ENCODE data around the gene PPL.

The PPL gene

DNA sequence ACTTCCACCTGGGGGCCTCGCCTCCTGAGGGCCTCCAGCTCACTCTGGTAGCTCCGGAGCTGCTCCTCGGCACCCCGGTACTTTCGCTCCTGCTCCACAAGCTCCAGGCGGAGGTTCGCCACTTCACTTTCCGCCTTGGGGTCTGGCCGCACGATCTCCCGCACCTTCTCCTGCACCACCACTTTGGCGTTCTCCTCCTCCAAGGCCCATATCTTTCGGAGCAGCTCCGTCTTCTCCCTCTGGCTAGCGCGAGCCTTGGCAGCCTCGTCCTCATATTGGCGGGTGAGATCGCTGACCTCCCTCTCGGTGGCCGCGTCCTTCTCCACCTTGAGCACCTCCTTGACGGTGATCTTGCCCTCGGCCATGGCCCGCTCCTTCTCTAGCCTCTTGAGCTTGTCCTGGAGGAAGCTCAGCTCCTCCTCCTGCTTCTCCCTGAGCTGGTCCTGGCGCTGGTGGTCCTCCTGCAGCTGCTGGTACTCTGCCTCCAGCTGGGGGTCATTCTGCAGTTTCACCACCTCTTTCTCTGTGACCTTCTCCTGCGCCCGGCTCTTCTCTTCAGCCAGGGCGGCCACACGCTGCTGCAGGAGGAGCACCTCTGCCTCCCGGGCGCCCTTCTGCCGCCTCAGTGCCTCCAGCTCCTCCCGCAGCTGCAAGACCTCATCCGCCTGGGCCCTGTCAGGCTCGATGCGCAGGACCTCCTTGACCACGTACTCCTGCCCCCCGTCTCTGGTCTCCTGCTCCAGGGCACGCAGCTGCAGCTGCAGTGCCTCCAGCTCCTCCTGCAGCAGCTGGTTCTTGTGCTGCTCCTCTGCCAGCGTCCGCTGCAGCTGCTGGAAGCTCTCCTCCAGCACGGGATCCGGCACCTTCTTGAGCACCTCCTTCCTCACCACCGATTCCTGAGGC is 51.7 kb downstream of the PPL start:
- no peak for DNase-seq

DNA sequence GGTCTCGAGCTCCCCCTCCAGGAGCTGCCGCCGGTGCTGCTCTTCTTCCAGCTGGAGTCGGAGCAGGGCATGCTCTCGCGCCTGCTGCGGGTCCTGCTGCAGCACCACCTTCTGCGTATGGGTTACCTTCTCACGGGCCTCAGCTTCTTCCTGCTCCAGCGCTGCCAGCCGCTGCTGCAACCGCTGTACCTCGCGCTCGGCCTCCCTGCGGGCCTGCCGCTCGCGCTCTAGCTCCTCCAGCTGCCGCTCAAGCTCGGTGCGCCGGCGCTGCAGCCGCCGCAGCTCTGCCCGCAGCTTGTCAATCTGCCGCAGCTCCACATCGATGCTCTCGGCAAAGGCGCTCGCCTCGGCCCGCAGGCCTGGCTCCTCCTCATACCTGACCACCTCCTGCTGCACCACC is 52.7 kb downstream of the PPL start:
- DNase-seq: no peak

DNA sequence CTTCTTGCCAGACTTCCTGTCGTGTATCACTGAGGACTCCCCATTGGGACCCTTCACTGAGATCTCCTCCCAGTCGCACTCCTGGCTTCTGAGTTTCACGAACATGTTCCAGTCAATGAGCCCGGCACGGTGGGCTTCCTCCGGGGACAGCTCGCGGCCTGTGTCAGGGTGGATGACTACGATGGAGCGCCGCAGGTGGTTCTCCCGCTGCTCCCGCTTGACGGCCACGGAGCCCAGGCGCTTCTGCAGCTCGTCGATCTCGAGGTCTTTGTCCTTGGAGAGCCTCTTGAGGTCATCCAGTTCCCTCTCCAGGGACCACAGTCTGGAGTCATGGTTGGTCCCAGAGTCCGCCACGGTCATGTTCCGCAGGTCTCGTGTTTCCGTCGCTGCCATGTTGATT is 53.4 kb downstream of the PPL start:
- DNase-seq: no peak

DNA sequence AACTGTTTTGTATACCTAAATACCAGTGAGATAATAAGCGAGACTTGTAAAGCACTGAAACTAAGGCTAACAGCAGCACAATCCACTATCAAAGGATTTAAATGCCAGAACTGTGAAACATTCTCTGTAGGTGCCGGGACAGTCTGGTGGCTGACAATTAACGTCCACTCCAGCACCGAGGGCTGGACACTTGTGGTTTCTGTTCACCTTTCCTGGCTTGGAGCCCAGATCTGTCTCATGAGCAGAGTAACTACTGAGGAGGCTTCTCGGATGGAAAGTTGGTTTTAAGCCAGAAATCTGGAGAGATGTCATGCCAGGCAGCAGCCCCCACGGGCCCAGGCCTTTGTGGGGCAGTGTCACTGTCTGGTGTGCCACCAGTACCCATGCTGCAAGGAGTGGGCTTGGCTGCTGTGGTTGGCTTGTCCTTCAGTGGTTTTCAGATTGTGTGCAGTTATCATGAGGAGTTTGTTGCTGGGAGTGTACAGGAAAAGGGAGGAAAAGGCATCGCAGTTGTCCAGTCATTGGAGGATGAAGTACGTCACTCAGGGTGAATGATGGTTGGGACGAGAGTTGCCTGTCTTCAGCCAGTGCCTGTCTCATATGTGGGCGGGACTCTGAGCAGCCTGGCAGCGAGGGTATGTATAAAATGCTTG is 54.2 kb downstream of the PPL start:
- peak; percentile 18 for DNase-seq

DNA sequence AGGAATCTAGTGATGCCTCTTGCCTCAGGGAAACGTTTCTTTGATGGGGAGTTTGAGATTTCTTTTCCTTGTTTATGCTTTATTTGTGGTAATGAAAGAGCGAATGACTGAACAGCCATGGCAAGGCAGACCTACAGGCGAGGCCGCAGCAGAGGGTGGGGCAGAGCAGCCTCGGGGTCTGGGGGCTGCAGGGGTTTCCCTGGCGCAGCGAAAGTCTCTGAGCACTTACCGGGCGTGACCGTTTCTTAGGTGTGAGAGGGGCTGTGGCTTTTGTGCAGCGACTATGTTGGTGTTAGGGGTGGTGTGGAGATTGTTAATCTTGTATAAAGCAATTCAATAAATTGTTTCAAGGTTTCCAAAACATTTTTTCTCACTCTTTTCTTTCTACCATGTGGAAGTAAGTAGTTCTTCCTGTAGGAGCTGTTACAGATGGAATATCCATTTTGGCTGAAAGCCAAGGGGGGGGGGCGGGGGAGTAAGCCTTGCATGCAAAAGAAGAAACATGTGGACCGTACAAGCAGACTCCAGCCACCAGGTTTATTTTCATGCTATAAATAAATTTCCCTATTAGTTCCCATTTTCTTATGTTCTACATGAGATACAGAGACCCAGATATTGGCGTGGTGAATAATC is 54.8 kb downstream of the PPL start:
- no peak for DNase-seq

DNA sequence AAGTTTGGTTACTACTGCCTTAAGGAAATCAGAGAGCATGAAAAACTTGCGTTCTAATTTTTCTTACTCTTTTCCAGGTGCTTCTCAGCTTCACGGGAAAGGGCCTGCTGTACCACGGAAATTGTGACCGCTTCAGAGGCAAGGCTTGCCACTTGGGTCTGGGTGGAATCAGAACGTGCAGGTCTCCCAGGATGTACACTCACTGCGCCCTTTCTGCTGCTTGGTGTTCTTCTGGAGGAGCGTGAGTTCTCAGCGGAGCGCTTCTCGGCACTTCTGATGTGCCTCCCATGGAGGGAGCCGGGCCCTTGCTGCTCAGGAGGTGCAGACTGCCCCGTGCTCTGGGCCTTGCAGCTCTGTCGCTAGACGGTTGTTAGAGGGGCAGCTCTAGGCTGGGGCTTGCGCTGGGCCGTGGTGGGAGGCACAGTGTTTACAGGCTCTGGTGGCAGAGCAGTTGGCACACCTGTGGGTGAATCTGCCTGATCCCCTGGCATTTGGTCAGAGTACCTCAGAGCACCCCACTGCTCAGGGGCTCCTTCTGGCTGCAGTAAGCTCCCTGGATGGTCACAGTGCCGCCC is 56.9 kb downstream of the PPL start:
- DNase-seq: no peak

DNA sequence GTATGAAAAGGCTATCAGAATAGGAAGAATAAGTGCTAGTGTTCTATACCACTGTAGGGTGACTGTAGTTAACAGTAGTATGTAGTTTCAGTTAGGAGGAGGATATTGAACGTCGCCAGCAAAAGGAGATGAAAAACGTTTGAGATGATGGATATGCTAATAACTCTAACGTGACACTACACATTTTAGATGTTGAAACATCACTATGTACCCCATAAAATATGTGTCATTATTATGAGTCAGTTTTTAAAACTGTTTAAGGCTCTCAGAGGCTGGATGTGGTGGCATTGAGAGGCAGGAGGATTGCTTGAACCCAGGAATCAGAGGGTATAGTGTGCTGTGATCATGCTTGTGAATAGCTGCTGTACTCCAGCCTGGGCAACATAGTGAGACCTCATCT is 57.9 kb downstream of the PPL start:
- DNase-seq: no peak

DNA sequence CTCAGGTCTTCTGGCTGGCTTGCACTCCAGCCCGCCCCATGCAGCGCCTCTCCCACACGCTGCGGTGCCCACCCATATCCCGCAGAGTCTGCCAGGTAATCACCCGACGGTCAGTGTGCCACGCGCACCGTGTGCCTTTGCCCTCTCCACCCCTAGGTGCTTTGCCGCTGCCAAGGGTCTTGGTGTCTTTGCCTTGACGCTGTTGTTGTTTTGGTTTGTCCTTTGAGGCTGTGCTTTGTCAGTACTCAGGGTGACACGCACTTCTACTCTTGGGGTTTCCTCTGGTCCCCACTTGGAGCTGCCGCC is 59.6 kb downstream of the PPL start:
- no peak for DNase-seq

DNA sequence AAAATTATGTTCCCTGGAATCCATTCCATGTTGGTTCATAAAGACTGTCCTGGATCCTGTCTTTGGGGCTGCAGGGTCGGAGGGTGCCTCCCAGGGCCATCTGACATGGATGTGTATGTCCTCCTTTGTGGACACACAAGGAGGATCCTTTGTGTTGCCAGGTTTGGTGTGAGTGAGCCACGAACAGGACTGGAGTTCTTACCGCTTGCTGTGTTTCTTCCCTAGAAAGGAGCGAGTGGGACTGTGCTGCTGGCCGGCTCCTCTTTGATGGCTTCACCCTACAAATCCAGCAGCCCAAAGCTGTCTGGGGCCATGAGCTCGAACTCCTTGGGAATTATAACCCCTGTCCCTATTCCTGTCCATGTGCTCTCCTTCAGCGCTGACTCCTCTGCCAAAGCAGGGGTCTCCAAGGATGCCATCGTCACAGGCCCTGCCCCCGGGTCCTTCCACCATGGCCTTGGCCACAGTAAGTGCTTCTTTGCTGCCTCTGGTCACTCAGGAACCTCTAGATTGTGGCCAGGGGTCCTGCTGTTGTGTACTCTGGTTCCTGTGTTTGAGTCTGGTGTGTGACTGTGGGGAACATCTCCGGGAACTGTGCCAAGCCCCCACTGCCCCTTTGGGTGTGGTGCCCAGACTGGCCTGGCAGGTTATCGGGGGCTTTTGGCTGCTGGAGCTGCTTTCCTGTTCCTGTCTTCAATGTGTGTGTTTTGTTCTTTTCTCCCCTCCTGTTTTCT is 60.1 kb downstream of the PPL start:
- no peak for DNase-seq

DNA sequence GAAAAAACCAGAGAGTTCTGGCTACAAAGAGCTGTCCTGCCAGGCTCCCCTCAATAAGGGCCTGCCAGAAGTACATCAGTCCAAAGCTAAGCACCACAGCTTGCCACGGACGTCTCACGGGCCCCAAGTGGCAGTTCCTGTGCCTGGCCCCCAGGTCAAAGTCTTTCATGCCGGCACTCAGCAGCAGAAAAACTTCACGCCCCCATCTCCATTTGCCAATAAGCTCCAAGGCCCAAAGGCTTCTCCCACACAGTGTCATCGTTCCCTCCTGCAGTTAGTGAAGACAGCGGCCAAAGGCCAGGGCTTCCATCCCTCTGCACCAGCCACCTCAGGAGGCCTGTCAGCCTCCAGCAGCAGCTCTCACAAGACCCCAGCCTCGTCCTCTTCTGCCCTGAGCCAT is 62.3 kb downstream of the PPL start:
- DNase-seq: no peak

DNA sequence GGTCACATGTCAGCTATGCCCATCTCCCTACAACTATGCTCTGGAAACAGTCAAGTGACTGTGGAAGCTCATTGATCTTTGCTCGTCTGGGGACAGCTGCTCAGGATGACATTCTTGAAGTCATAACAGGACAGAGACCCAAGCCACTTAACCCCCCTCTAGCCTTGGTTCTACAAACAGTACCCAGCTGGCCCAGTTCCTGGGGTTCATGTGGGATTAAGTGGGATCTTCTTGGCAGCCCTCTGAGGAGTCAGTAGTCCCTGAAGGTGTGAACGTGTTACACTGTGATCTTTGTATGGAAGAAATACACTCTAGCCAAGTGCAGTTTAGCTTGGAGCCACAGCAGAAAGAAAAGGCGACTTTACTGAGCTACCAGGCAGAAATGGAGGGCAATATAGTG is 63.9 kb downstream of the PPL start:
- no peak for DNase-seq

DNA sequence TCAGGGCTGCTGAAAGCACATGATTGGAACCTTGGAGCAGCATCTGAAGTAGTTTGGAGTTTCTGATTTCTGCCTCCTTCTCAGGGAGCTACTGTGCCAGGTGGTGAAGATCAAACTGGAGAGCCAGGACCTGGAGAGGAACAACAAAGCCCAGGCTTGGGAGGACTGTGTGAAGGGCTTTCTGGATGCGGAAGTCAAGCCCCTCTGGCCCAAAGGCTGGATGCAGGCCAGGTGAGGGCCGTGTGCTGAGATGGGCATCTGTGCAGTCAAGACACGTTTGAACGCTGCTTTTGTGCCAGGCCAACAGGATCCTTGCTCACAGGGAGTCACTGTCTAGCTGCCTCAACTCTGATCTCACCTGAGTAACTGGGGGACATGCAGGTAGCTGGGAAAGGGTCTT is 65.9 kb downstream of the PPL start:
- no peak for DNase-seq

DNA sequence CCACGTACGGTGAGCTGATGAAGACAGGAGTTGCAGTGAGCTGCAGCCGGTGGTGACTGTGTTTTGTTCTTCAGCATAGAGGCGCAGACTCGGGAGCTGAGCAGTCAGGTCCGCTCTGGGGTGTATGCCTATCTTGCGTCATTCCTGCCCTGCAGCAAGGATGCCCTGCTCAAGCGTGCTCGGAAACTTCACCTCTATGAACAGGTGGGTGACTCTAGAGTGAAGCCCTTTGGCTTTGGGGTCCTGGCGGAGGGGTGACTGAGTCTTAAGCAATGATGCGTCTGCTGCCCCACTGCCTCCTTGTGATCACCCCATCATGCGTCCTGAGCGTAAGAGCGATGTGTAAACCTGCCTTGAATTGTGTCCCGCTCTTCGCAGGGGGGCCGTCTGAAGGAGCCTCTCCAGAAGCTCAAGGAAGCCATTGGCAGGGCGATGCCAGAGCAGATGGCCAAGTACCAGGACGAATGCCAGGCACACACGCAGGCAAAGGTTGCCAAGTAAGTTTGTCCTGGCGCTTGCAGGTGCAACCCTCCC is 66.7 kb downstream of the PPL start:
- DNase-seq: no peak

DNA sequence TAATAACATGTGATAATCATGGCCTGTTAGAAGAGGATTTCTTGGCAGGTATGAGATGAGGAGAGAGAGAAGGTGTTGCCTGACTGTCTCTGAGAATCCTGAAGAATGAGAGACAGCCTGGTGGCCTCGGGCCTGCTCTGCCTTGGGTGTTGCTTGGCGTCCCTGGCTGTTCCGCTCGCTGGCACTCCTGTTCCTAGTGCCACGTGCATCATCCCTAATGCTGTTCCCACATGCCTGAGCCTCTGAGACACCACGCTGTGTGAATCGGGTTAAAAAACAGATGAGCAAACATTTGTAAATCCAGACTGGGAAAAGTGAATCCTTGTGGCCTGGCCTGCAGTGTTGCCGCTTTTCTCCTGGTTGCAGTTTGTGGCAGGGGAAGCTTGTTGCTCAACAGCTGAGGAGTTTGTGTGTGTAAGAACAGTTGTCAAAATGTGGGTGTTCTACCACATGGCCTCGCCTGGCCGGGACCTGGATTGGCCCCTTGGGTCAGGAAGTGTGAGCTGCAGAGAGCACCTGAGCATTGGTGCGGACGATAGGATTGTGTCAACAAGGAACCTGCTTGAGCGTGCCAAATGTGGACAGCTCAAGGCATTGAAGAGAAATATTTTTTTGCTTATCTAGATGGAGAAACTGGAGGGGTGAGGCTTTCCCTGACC is 67.7 kb downstream of the PPL start:
- no peak for DNase-seq

DNA sequence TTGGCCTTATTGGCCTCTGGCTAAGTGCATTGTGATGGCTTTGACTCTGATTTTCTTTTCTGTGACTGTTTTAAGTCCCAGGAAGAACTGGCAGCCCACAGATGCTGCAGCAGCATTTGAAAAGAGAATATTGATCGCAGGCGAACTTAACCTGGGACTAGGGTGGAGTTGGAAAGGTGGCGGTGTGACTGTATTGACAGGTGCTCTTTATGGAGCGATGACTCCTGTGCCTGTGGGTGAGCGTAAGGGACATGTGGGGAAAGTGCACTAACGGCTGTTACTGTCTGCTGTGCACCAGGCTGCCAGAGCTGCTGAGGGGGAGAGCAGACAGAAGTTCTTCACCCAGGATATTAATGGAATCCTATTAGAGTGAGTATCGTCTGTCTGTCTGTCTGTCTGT is 68.4 kb downstream of the PPL start:
- no peak for DNase-seq

DNA sequence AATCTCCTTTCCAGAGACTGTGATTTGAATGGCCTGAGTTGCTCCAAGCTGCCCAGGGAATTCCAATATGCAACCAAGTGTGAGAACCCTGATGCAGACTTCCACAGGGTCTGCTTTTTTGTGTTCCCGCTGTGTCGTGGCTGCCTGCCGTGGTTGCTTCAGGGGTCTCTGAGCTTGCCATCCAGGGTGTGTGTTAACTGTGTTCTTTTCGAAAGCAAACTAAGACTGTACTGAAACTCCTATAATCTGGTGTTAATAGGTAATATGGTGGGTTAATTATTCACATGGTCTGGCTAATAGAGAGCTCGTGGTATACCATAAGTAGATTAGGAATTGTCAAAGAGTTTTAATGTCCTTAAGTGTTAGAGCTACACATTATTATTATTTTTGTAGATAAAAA is 68.9 kb downstream of the PPL start:
- DNase-seq: no peak

DNA sequence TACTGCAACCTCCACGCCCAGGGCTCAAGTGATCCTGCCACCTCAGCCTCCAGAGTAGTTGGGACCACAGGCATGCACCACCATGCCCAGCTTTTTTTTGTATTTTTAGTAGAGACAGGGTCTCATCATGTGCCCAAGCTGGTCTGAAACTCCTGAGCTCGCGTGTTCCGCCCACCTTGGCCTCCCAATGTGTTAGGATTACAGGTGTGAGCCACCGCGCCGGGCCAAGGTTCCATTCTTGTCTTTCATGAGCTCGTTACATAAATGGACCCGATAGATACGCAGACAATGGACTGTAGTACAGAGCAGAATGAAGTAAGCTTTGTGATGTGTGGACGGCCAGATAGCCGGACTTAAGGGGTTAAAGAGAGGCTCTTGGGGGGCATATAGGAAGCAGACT is 70.4 kb downstream of the PPL start:
- no peak for DNase-seq

DNA sequence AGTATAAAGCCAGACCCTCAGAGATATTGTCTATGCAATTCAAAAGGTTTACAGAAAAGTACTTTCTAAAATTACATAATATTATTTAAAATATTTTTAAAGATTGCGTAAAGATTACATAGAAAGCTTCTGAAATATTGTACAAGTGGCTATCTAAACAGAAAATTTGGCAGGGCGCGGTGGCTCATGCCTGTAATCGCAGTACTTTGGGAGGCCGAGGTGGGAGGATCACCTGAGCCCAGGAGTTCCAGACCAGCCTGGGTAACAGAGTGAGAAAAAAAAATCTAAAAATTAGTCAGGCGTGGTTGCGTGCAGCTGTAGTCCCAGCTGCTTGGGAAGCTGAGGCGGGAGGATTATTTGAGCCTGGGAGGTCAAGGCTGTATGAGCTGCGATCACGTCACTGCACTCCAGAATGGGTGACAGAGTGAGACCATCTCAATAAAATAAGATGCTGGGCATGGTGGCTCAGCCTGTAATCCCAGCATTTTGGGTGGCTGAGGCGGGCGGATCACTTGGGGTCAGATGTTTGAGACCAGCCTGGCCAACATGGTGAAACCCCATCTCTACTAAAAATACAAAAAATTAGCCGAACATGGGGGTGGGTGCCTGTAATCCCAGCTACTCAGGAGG is 71.6 kb downstream of the PPL start:
- DNase-seq: no peak

DNA sequence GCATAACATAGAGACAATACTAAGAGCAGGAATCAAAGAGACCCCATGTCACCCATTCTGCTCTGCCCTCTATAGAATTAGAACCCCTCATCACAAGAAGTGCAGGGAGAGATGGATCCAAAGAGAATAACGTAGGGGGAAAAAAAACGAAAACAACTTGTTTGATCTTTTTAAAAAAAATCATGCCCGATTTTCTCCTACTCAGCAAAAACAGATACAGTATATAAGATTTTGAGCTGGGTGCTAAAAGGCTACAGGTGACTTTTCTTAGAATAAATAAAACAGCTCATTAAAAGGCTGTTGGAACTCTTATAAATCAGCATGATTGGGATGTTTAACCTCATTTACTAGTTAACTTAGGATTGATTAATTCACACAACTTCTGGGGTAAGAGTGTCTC is 72.2 kb downstream of the PPL start:
- no peak for DNase-seq

DNA sequence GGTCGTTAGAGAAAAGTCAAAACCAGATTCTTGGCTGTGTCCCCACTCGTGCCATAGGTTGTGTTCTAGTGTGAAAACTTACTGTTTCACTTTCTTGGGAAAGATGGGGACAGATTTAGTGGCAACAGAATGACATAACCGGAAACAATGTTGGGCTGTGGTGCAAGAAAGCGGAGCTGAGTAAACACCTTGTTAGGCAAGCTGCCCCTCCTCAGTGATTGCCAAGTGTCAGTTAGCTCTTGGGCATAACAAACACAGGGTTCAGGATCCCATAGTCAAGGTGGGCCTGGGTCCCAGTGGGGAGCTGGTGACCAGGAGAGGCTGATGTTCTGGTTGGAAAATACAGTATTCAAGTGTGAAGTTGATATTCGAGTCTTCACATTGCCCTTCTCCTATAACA is 74.3 kb downstream of the PPL start:
- DNase-seq: no peak

DNA sequence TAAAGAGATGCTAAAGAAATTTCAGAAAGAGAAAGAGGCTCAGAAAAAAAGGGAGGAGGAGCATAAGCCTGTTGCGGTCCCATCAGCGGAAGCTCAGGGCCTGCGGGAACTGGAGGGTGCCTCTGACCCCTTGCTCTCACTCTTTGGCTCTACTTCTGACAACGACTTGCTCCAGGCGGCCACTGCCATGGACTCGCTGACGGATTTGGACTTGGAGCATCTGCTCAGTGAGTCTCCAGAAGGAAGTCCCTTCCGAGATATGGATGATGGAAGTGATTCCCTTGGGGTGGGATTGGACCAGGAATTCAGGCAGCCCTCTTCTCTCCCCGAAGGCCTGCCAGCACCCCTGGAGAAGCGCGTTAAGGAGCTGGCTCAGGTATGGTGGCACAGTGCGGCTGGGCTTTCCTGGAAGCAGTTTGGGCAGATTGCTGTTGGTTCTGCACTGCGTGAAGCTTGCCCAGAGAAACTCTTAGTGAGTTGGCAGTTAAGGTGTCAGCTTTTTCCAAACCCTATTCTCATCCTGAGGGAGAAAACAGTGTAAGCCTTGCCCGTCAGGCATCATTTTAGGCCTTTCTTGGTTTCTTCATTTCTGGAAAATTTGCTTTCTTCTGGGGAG is 76.1 kb downstream of the PPL start:
- no peak for DNase-seq

DNA sequence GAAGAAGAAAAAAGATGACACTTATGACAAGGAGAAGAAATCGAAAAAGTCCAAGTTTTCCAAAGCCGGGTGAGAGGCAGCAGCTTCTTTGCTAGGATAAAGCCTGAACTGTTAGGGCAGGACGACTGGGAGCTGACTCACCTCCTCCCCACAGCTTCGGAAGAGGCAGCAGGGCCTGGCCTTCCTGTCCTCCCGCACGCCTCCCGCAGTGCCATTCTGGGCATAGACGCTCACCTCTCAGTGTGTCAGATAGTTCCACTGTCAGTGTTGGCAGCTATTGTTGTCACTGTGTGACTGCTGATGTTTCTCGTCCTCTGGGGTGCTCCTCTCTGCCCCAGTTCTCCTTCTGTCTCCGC is 77.1 kb downstream of the PPL start:
- DNase-seq: no peak
